ENCODE data around the gene MRPL12.

DNA sequence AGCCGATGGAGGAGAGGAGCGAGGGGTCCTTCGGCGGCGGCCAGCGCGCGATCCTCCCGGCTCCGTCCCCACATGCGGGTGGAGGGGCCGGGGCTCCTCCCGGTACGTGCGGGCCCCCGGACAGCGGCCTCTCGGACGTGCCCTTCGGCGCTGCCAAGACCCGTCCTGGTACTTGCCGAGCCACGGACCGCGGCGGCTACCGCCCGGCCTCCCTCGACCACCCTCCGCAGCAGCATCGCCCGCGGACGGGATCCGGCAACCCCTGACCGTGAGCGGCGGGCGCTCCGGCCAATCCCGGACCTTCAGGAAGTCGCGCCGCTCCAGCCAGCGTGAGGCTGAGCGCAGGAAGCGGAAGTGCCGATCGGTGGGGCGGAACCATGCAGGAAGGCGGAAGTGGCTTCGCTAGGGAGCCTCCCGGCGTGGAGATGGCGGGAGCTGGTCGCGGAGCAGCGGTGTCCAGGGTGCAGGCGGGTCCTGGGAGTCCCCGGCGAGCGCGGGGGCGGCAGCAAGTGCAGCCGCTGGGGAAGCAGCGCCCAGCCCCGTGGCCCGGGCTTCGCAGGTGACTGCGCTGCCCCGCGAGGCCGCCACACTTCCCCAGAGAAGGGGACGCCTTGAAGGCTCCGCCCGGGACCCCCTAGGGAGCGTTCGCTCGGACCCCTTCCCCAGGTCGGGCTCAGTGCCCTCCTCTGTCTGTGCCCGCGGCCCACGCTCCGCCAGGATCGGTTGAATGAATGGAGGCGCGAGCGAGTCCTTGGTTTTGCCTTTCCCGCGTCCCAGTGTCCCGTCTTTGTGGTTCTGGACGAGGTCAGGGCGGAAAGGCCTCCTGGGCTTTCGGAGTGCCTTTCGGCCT, 36.6 kb upstream of the MRPL12 start, which contains the start of the genes CCDC137 and OXLD1:
- TF ChIP-seq YY1 (IDR thresholded peaks at IDR 0.05; ENCODE audit: insufficient read depth, insufficient read length) = peak; percentile 50
- no peak for TF ChIP-seq ZNF274 (IDR thresholded peaks at IDR 0.05; ENCODE audit: low read depth, low read length)
- no peak for TF ChIP-seq SUZ12 (IDR thresholded peaks at IDR 0.05; ENCODE audit: extremely low read depth, insufficient read depth, insufficient read length)
